Duodenal mucosa (tissue), 2 donors: Measurements from ENCODE around the gene C1orf56.

Experiments
- H3K27ac ChIP-seq: one replicate; pipeline ENCODE4 v1.7.0; 2013; ENCODE audit warnings: low read depth, low read length
- H3K27me3 ChIP-seq, 2 donors: one replicate each; pipeline ENCODE4 v1.7.0; 2013; ENCODE audit warnings: low read length in 2 of 2, control low read depth in 1 of 2; ENCODE audit not compliant: insufficient read depth in 2 of 2, control insufficient read depth in 1 of 2
- H3K36me3 ChIP-seq, 2 donors: one replicate each; pipeline ENCODE4 v1.7.0; 2013; ENCODE audit warnings: low read length in 2 of 2, control low read depth in 1 of 2; ENCODE audit not compliant: insufficient read depth in 2 of 2, control insufficient read depth in 1 of 2
- H3K4me1 ChIP-seq, 2 donors: one replicate each; pipeline ENCODE4 v1.7.0; 2013; ENCODE audit warnings: low read length in 2 of 2, control low read depth in 1 of 2; ENCODE audit not compliant: insufficient read depth in 2 of 2, control insufficient read depth in 1 of 2
- H3K4me3 ChIP-seq, 2 donors: one replicate each; pipeline ENCODE4 v1.7.0; 2013; ENCODE audit warnings: low read length in 2 of 2, low read depth in 1 of 2
- H3K9ac ChIP-seq, 2 donors: one replicate each; pipeline ENCODE4 v1.7.0; 2013; ENCODE audit warnings: low read length in 2 of 2, low read depth in 1 of 2
- H3K9me3 ChIP-seq, 2 donors: one replicate each; pipeline ENCODE4 v1.7.0; 2013; ENCODE audit warnings: low read length in 2 of 2, control low read depth in 1 of 2; ENCODE audit not compliant: control insufficient read depth in 1 of 2

C1orf56 gene

DNA sequence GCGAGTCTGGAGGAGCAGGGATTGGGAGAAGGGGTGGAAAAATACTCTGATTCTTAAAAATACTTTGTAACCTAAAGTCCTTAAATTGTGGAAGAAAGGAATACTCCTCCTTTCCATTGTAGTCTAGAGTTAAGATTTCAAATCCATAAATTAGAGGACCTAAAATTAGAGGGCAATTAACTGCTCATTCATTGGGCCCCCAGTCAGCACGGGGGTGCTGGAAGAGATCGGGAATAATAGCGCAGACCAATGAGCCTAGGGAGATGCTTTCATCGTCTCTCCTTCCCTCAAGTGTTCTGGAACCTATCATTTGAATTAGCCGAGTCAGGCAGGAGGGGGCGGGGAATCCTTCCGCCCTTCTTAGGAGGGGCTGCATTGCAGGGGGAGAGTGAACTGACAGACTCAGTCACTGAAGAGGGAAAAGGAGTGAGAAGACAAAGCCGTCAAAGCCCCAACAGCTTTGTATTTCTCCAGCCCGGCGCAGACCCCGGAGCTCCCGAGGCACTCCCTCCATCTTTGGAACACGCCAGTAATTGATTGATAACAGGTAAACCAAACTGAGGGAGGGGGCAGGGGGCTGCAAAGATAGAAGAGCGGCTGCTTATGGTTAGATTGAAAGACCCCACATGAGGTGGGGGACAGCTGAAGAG, 12.6 kb downstream of the C1orf56 start, which contains the start of gene MLLT11:
Gene MLLT11 (plus strand): TSS at position 391 of the 650 bp plus-strand sequence. CDS start 6,828 bp downstream, outside the sequence.
- Histone ChIP-seq H3K27me3 (no peaks in the 10 kb centered on the region), H3K4me3 (peak within 1 kb of the TSS; percentile 97 to 98), H3K4me1 (peaks cover 31 to 45% of the 10 kb centered on the region in 2 donors), H3K9ac (peak within 1 kb of the TSS; percentile 97 to 99), H3K36me3 (peaks cover 9 to 16% of the 10 kb centered on the region in 2 donors), H3K27ac (peak within 1 kb of the TSS; percentile 94), H3K9me3 (no peaks in the 10 kb centered on the region)

DNA sequence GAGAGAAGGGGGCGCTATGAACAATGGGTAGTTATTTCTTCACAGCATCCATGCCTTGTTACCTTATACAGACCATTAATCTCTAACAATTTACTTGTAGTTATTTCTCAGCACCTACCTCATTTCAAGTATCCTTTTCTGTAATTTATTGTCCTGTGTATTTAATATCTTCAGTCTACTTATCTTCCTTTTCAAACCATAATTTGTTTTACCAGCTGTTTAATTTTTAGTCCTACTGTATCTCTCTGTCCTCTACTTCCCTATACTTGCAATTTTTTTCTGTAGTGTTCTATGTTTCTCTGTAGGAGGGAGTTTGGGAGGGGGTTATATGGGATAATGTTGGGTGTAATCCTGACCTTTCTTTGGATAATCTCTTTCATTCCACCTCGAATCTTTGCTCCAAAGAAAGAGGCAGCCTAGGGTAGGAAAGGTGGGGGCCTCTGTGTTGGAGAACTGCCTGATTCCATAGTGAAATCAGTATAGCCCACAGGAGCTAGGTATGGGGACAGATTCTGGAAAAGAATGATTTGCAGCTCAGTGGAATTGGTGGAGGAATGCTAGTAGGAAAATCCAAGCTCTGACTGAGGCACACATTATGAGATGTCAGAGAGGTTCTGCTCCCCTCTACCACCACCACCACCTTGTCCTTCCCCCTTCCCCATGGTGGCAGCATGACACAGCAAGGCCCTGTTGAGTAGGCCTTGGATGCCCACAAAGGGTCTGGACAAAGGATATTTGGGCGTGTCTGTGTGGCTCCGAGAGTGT, 13.3 kb downstream of the C1orf56 start:
- H3K4me1 ChIP-seq: peaks cover 24 to 38% of the 10 kb centered on the region in 2 donors
- H3K36me3 ChIP-seq: peaks cover 3 to 9% of the 10 kb centered on the region in 2 donors
- no peaks in the 10 kb centered on the region for H3K9me3 ChIP-seq
- peak overlapping the region in 1 of 2 donors; percentile 99 for H3K9ac ChIP-seq
- no peak overlapping the region for H3K27ac ChIP-seq
- no peaks in the 10 kb centered on the region for H3K27me3 ChIP-seq
- peak overlapping the region; percentile 97 to 98 for H3K4me3 ChIP-seq

DNA sequence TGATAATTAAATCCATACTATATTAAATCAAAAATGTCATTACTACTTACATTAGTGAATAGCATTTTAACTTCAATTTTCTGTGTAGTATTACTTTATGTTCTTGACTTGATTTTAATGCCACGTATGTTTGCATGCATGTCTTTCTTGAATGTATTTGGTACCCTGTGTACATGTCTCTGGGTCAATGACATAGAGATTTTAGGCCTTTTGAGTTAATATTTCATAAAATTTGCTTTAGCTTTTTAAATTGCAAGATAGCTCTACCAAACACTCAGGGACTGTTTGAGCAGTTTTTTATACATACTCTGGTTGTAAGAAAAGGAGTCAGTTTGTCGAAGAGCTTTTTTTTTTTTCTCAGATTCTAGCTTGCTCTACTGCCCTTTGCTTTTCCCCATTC, 14.2 kb downstream of the C1orf56 start:
- no peaks in the 10 kb centered on the region for H3K27me3 ChIP-seq
- H3K27ac ChIP-seq: no peak overlapping the region
- H3K9me3 ChIP-seq: no peaks in the 10 kb centered on the region
- H3K36me3 ChIP-seq: peaks cover 0 to under 1% of the 10 kb centered on the region in 2 donors
- H3K4me3 ChIP-seq: no peak overlapping the region
- no peak overlapping the region for H3K9ac ChIP-seq
- peaks cover 16 to 29% of the 10 kb centered on the region in 2 donors for H3K4me1 ChIP-seq

DNA sequence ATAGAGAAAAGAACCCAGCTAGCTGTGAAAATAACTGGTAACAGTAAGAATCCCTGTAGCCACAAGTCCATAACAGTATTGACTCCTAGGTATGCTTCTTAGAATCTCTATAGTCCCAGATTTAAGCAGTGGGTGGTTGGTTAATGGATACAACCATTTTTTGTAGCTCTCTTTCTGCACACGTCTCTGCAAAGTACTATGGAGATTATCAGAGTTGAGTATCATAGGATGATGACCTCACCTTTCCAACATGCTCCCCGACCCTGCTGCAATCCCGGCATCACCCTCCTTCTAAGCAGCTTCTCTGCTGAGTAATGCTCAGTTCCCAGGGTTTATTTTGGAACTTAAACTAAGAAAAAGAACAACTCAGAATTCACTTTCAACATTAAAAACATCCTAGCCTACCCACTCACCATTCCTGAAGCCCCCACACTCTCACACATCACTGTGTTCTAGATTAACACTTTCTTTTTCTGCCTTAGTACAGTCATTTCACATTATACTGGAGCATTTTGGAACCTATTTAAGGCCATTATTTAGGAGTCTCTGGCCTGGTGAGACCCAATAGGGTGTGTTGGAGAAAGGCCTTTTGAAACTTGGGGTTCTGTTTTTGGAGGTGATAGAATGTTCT, 15.3 kb downstream of the C1orf56 start:
- H3K27ac ChIP-seq: no peak overlapping the region

DNA sequence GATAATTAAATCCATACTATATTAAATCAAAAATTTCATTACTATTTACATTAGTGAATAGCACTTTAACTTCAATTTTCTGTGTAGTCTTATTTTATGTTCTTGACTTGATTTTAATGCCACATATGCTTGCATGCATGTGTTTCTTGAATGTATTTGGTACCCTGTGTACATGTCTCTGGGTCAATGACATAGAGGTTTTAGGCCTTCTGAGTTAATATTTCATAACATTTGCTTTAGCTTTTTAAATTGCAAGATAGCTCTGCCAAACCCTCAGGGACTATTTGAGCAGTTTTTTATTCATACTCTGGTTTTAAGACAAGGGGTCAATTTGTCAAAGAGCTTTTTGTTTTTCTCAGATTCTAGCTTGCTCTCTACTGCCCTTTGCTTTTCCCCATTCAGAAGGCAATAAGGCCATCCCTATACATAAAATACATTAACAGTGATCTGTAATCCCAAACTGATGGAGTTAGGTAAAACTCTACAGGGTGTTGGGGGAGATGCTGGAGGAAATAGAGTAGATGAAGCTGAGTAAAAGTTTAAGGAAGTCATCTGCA, 17.6 kb downstream of the C1orf56 start:
- Histone ChIP-seq H3K27ac (no peak overlapping the region), H3K36me3 (no peaks in the 10 kb centered on the region), H3K4me1 (peaks cover under 1 to 3% of the 10 kb centered on the region in 2 donors), H3K9me3 (no peaks in the 10 kb centered on the region), H3K9ac (no peak overlapping the region), H3K4me3 (no peak overlapping the region), H3K27me3 (no peaks in the 10 kb centered on the region)

More for the DNA sequence above, 15.3 kb downstream of the C1orf56 start:
- Histone ChIP-seq H3K36me3 (no peaks in the 10 kb centered on the region), H3K4me3 (no peak overlapping the region), H3K9ac (no peak overlapping the region), H3K27me3 (no peaks in the 10 kb centered on the region), H3K9me3 (no peaks in the 10 kb centered on the region), H3K4me1 (peaks cover 8 to 18% of the 10 kb centered on the region in 2 donors)

DNA sequence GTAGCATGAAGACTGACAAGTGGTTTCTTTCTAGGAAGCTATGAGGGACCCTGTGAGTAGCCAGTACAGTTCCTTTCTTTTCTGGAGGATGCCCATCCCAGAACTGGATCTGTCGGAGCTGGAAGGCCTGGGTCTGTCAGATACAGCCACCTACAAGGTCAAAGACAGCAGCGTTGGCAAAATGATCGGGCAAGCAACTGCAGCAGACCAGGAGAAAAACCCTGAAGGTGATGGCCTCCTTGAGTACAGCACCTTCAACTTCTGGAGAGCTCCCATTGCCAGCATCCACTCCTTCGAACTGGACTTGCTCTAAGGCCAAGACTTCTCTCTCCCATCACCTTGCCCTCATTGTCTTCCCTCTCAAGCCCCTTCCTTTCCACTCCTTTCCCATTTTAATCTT, 19.6 kb downstream of the C1orf56 start:
- Histone ChIP-seq H3K36me3 (no peaks in the 10 kb centered on the region), H3K4me1 (no peaks in the 10 kb centered on the region), H3K9me3 (no peaks in the 10 kb centered on the region), H3K27me3 (no peaks in the 10 kb centered on the region), H3K9ac (no peak overlapping the region), H3K4me3 (no peak overlapping the region), H3K27ac (no peak overlapping the region)

DNA sequence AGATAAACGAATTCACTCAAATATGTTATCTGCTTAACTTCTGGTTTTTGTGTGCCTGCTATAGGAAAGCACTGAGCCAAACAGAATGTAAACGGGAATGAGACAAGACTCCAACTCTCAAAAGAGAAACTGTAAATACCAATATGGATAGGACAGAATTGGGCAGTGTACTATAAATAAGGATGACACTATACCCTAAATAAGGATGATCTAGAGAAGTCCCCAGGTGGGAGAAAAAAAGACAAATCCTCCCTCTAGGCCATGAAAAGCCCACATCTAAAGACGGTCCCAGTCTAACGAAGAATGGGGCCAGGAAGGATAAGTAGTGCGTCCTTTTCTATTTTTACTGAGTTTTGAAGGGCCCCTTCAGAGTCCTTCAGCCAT, 21.5 kb downstream of the C1orf56 start:
- no peaks in the 10 kb centered on the region for H3K9me3 ChIP-seq
- no peak overlapping the region for H3K27ac ChIP-seq
- no peak overlapping the region for H3K9ac ChIP-seq
- no peaks in the 10 kb centered on the region for H3K36me3 ChIP-seq
- no peak overlapping the region for H3K4me3 ChIP-seq
- H3K27me3 ChIP-seq: no peaks in the 10 kb centered on the region
- no peaks in the 10 kb centered on the region for H3K4me1 ChIP-seq

DNA sequence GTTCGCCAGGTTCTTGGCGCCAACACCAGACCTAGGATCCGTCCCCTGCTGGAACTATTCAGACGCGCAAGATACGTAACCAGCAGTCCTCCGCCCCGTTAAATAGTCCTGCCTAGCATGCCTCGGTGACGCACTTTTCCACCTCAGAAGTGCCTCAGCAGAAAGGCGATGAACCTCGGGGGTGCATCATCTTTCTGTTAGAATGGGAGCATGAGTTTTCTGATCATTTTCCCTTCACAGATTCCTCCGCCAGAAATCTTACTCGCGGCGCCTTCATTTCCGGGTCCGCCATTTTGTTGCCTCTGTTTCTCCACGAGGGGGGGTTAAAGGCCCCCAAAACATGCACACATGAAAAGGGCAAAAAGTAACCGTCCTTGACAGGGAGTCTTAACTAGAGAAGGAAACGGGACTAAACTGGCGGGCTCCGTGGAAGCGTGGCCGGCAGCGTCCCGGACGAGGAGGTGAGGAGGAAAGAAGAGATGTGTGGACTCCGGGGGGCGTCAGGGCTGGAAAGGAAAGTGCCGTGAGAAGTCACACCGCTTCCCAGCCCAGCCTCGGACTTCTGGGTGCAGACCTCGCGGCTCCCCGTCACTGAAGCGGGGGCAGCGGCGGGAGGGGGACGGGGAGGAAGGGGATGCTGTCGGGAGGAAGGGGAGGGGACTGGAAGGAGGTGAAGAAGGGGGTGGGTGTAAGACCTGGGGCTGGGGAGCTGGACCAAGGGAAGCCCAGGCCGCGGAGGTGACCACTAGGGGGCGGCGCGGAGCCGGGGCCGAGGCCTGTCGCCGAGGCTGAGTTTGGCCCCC, 23.1 kb downstream of the C1orf56 start, which contains the start of gene GABPB2:
Gene GABPB2 (plus strand): TSS at position 288 of the 803 bp plus-strand sequence. CDS start 17,429 bp downstream, outside the sequence.
- Histone ChIP-seq H3K4me3 (peak within 1 kb of the TSS; percentile 89 to 93), H3K4me1 (no peaks in the 10 kb centered on the region), H3K27me3 (no peaks in the 10 kb centered on the region), H3K9me3 (no peaks in the 10 kb centered on the region), H3K9ac (peak within 1 kb of the TSS; percentile 86 to 95), H3K27ac (peak within 1 kb of the TSS; percentile 96), H3K36me3 (peaks cover 0 to 6% of the 10 kb centered on the region in 2 donors)

DNA sequence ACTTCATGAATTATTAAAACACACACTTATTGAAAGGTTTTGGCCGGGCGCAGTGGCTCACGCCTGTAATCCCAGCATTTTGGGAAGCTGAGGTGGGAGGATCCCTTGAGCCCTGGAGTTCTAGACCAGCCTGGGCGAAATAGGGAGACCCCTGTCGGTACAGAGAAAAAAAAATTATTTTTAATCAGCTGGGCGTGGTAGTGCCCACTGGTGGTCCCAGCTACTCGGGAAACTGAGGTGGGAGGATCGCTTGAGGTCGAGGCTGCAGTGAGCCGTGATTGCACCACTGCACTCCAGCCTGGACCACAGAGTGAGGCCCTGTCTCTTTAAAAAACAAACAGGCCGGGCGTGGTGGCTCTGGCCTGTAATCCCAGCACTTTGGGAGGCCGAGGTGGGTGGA, 24.7 kb downstream of the C1orf56 start:
- H3K9ac ChIP-seq: no peak overlapping the region
- H3K9me3 ChIP-seq: no peaks in the 10 kb centered on the region
- H3K4me3 ChIP-seq: no peak overlapping the region
- no peaks in the 10 kb centered on the region for H3K4me1 ChIP-seq
- H3K36me3 ChIP-seq: peaks cover 0 to 6% of the 10 kb centered on the region in 2 donors
- H3K27ac ChIP-seq: no peak overlapping the region
- no peaks in the 10 kb centered on the region for H3K27me3 ChIP-seq
